Osteocyte (in vitro differentiated cells): ENCODE data around the gene TMEM235. TPM values are rescaled to one million over a fixed set of nuclear protein-coding genes. Genes with fewer than 3 reads are reported as not detected.

Experiments
- DNase-seq: peaks from one replicate; pipeline ENCODE4 v3.0.0; 2021; ENCODE audit warnings: mixed read lengths; ENCODE audit not compliant: unreplicated experiment; ENCODE audit errors: extremely low spot score
- H3K27ac Mint-ChIP-seq: one replicate; pipeline ENCODE4 v1.8.0; 2021; ENCODE audit warnings: mild to moderate bottlenecking, mixed read lengths; ENCODE audit not compliant: unreplicated experiment
- H3K27me3 Mint-ChIP-seq: one replicate; pipeline ENCODE4 v1.8.0; 2021; ENCODE audit warnings: mixed read lengths; ENCODE audit not compliant: unreplicated experiment
- H3K36me3 Mint-ChIP-seq: one replicate; pipeline ENCODE4 v1.8.0; 2021; ENCODE audit warnings: mixed read lengths; ENCODE audit not compliant: unreplicated experiment
- H3K4me1 Mint-ChIP-seq: one replicate; pipeline ENCODE4 v1.8.0; 2021; ENCODE audit warnings: mixed read lengths; ENCODE audit not compliant: unreplicated experiment
- H3K4me3 Mint-ChIP-seq: one replicate; pipeline ENCODE4 v1.8.0; 2021; ENCODE audit warnings: mild to moderate bottlenecking, moderate library complexity, mixed read lengths; ENCODE audit not compliant: unreplicated experiment
- H3K9me3 Mint-ChIP-seq: one replicate; pipeline ENCODE4 v1.8.0; 2021; ENCODE audit warnings: mixed read lengths; ENCODE audit not compliant: unreplicated experiment
- CTCF ChIP-seq: fragments of 200-600 bp; sonication (generic); IDR thresholded peaks from 2 replicates; pipeline ENCODE4 v1.5.0; 2021; ENCODE audit warnings: antibody characterized with exemption, mild to moderate bottlenecking, moderate library complexity
- total RNA-seq: library from RNA; stranded (reverse); gene quantifications from 2 replicates; pipeline ENCODE4 v1.2.1, GENCODE V29; 2021

TMEM235 gene
- total RNA-seq, 1 donor from 2014 or later, result not detected

DNA sequence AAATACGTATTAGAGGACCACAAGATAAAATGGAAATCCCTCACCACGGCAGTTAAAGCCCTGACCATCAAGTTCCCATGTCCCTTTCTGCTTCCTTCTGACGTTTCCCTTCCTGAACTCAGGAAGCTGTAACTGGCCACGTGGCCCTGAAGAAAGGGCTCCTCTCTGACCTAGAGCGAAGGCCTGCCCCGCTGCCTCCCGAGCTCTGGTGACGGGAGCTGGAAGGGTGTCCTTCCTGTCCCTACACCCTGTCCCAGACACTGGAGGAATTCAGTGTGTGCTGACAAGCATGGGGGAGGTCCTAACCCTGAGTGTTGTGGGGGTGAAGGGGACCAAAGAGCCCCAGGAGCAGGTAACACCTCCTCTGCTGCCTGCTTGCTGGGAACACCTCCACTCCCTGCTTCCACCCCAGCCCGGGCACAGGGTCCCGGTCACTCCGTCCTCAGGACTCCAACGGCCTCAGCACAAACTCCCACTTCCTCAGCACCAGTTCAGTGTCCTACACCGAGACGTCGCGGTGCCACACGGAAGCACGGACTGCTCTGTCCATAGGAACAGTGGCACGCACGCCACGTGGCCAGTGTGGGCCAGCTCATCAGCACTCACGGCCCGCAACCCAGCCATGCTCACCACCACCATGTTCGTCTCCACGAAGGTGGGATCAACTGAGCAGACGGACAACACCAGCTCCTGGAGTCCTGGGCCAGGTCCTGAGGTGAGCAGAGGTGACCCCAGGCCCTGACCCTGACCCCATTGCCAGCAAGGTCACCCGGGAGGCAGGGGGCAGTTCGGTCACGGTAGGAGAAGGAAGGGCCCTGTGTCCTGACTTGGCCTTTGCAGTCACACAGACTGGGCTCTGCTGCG is 16.9 kb downstream of the TMEM235 start:
- Mint-ChIP-seq H3K36me3 (no peaks in the 10 kb centered on the region), H3K27ac (no peak overlapping the region), H3K4me1 (peaks cover 7% of the 10 kb centered on the region), H3K4me3 (no peak overlapping the region), H3K9me3 (peaks cover 5% of the 10 kb centered on the region), H3K27me3 (no peaks in the 10 kb centered on the region)
- TF ChIP-seq CTCF, result no peak
- DNase-seq, result no peak

- DNase-seq, result no peak
- Mint-ChIP-seq H3K4me1 (peaks cover 9% of the 10 kb centered on the region), H3K9me3 (peaks cover 5% of the 10 kb centered on the region), H3K27ac (no peak overlapping the region), H3K27me3 (no peaks in the 10 kb centered on the region), H3K4me3 (no peak overlapping the region), H3K36me3 (no peaks in the 10 kb centered on the region)
- TF ChIP-seq CTCF, result no peak
Measured at GRCh38 chr17:78249074-78249817, 17.8 kb downstream of the TMEM235 start.

DNA sequence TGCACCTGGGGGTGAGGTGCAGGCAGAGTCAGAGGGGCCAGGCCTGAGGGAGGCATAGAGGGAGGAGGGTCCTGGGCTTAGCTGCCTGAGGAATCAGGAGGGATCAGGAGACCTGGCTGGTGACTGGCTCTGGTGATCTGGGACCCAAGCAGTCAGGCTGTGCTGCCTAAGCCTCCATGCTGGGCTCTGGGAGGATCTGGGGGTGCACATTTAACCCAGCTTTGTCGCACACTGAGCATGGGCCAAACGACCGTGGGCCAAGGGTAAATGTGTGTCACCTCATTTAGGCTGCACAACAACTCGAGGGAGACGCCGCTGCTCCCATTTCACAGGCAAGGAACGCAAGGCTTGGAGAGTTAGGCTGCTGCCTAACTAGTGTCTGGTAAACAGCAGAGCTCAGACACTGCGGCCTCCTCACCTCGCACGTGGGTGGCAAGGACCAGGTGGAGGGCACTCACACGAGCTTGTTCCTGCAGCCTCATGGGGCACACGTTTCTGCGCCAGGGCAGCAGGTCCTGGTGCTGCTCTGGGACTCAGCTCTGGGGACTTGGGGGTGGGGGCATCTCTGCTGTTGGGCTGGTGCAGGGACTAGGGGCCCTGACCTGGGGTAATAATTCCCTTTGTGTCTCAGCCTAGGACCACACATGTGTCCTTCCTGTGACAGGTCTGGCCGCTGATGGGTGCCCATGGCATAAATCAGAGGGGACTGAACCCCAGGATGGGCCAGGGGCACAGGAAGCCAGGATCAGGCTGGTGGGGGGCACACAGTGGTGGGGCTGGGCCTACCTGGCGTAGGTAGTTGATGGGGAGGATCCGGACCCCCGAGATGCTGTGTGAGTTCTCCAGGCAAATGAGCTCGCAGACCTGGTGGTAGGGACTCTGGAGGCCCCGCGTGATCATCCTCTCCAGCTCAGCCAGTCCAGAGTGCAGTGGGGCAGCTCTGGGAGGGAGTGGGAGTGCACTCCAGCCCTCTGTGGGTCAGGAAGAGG is 18.7 kb downstream of the TMEM235 start:
- Mint-ChIP-seq H3K27me3 (no peaks in the 10 kb centered on the region), H3K36me3 (no peaks in the 10 kb centered on the region), H3K4me1 (peaks cover 10% of the 10 kb centered on the region), H3K4me3 (no peak overlapping the region), H3K9me3 (peaks cover 5% of the 10 kb centered on the region), H3K27ac (no peak overlapping the region)
- no peak for TF ChIP-seq CTCF
- DNase-seq, result no peak

GRCh38 chr17:78250891-78251772 is 19.7 kb downstream of the TMEM235 start:
- Mint-ChIP-seq H3K9me3 (no peaks in the 10 kb centered on the region), H3K27ac (no peak overlapping the region), H3K4me3 (no peak overlapping the region), H3K4me1 (peaks cover 10% of the 10 kb centered on the region), H3K27me3 (no peaks in the 10 kb centered on the region), H3K36me3 (no peaks in the 10 kb centered on the region)
- peak; percentile 97 for DNase-seq
- TF ChIP-seq CTCF, result peak; percentile 100
